Ascending aorta (tissue), 2 donors: ENCODE data around the gene DNAJC25. TPM values are rescaled to one million over a fixed set of nuclear protein-coding genes. Genes with fewer than 3 reads are reported as not detected.

ENCODE experiments used
- DNase-seq, 2 donors: peaks; one replicate each; pipeline ENCODE4 v3.0.0-alpha.2; 2019; ENCODE audit warnings: low spot score in 2 of 2
- H3K27ac ChIP-seq, 2 donors: fragments of 200-600 bp; sonication (generic); one replicate each; pipeline ENCODE4 v1.5.1; 2016 to 2017; ENCODE audit warnings: mild to moderate bottlenecking in 1 of 2
- H3K27me3 ChIP-seq: fragments of 200-600 bp; sonication (generic); one replicate; pipeline ENCODE4 v1.5.1; 2017
- H3K36me3 ChIP-seq, 2 donors: fragments of 200-600 bp; sonication (generic); one replicate each; pipeline ENCODE4 v1.5.1; 2016
- H3K4me1 ChIP-seq, 2 donors: fragments of 200-600 bp; sonication (generic); one replicate each; pipeline ENCODE4 v1.5.1; 2016 to 2017; ENCODE audit warnings: mild to moderate bottlenecking in 1 of 2
- H3K4me3 ChIP-seq, 2 donors: fragments of 200-600 bp; sonication (generic); one replicate each; pipeline ENCODE4 v1.5.1; 2016 to 2017; ENCODE audit warnings: mild to moderate bottlenecking in 1 of 2
- H3K9me3 ChIP-seq, 2 donors: fragments of 200-600 bp; sonication (generic); one replicate each; pipeline ENCODE4 v1.5.1; 2016
- intact Hi-C: fragments of 100-400 bp; cut with DNase I; formaldehyde crosslinking; loops from one replicate; pipeline ENCODE4 v1.15.1; 2023
- total RNA-seq: library from RNA; depleted of rRNA; stranded (reverse); fragments of >200 nt; gene quantifications from one replicate; pipeline ENCODE4 v1.1.0, GENCODE V29; 2016
- TF ChIP-seq, protein P1 (sequence below), 3 experiments: fragments of 200-600 bp in 2 of 3; fragments of 450-650 bp in 1 of 3; sonication (generic) in 2 of 3; IDR thresholded peaks; one replicate each; pipeline ENCODE4 v1.5.1; 2016 to 2019; ENCODE audit warnings: antibody characterized with exemption in 3 of 3, mild to moderate bottlenecking in 1 of 3, moderate library complexity in 1 of 3

DNAJC25 gene
- total RNA-seq, 1 donor from 2014 or later = 2.2 TPM

- TF ChIP-seq, protein P1, sequence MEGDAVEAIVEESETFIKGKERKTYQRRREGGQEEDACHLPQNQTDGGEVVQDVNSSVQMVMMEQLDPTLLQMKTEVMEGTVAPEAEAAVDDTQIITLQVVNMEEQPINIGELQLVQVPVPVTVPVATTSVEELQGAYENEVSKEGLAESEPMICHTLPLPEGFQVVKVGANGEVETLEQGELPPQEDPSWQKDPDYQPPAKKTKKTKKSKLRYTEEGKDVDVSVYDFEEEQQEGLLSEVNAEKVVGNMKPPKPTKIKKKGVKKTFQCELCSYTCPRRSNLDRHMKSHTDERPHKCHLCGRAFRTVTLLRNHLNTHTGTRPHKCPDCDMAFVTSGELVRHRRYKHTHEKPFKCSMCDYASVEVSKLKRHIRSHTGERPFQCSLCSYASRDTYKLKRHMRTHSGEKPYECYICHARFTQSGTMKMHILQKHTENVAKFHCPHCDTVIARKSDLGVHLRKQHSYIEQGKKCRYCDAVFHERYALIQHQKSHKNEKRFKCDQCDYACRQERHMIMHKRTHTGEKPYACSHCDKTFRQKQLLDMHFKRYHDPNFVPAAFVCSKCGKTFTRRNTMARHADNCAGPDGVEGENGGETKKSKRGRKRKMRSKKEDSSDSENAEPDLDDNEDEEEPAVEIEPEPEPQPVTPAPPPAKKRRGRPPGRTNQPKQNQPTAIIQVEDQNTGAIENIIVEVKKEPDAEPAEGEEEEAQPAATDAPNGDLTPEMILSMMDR (IDR thresholded peaks at IDR 0.05) = no peak
- no peaks in the 10 kb centered on the region for H3K4me1 ChIP-seq
- H3K9me3 ChIP-seq = no peaks in the 10 kb centered on the region
- no peak overlapping the region for H3K27ac ChIP-seq
- intact Hi-C loops = no loop called here
- no peaks in the 10 kb centered on the region for H3K27me3 ChIP-seq
- no peak for DNase-seq
- H3K4me3 ChIP-seq = no peak overlapping the region
- peaks cover 3 to 19% of the 10 kb centered on the region in 2 donors for H3K36me3 ChIP-seq
Measured at GRCh38 chr9:111648066-111648465, 16.9 kb downstream of the DNAJC25 start.

DNA sequence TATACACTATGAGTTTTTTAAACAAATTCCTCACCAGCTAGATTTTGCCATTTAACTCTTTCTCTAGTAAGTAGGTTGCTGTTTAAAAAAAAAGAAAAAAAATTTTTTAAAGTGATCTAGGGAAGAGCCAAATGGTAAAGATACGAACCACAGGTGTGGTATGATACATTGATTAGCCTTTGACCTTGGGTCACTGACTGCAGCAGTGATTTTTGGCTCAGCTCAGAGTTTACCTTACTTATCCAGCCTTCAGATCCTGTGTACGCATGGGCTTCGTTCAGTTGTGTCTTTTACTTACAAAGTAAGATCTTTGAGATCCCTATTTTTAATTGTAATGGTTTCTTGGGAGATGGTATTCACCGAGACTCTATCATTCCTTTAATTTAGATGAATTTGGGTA is 17.9 kb downstream of the DNAJC25 start:
- no peak for DNase-seq
- H3K27ac ChIP-seq = no peak overlapping the region
- H3K9me3 ChIP-seq = no peaks in the 10 kb centered on the region
- TF ChIP-seq, protein P1 (IDR thresholded peaks at IDR 0.05) = no peak
- H3K36me3 ChIP-seq = peaks cover 3 to 25% of the 10 kb centered on the region in 2 donors
- H3K4me3 ChIP-seq = no peak overlapping the region
- intact Hi-C loops = no loop called here
- no peaks in the 10 kb centered on the region for H3K27me3 ChIP-seq
- no peaks in the 10 kb centered on the region for H3K4me1 ChIP-seq

GRCh38 chr9:111657051-111657450 is 25.9 kb downstream of the DNAJC25 start:
- intact Hi-C loops = no loop called here

GRCh38 chr9:111658943-111659342 is 27.8 kb downstream of the DNAJC25 start:
- Histone ChIP-seq H3K9me3 (no peaks in the 10 kb centered on the region), H3K27me3 (no peaks in the 10 kb centered on the region), H3K36me3 (peaks cover 0 to 8% of the 10 kb centered on the region in 2 donors), H3K4me1 (peaks cover 0 to 6% of the 10 kb centered on the region in 2 donors), H3K4me3 (no peak overlapping the region), H3K27ac (no peak overlapping the region)
- TF ChIP-seq, protein P1 (IDR thresholded peaks at IDR 0.05) = no peak
- intact Hi-C loops = no loop called here
- no peak for DNase-seq

More at GRCh38 chr9:111657051-111657450, 25.9 kb downstream of the DNAJC25 start:
- Histone ChIP-seq H3K36me3 (peaks cover 0 to 14% of the 10 kb centered on the region in 2 donors), H3K27me3 (no peaks in the 10 kb centered on the region), H3K27ac (no peak overlapping the region), H3K4me3 (no peak overlapping the region), H3K4me1 (no peaks in the 10 kb centered on the region), H3K9me3 (no peaks in the 10 kb centered on the region)
- no peak for DNase-seq
- TF ChIP-seq, protein P1 (IDR thresholded peaks at IDR 0.05) = no peak

DNA sequence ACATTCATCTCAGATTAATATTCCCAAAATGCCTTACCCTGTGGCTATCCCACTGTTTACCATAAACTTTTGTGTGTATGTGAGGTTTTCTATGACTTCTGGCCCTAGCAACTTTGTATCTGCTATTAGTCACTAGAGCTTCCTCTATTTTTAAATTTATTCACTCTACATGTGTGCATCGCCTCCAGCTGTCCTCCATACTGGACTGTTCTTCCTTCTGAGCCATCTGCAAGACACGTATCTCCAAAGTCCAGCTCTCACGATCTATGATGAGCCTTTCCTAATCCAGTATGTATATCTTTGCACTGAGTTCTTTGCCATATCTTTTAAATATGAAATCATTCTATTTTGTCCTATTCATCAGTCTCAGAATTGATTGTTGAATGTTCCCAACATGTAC is 28.6 kb downstream of the DNAJC25 start:
- Histone ChIP-seq H3K36me3 (peaks cover 0 to under 1% of the 10 kb centered on the region in 2 donors), H3K27me3 (no peaks in the 10 kb centered on the region), H3K27ac (no peak overlapping the region), H3K9me3 (no peaks in the 10 kb centered on the region), H3K4me3 (no peak overlapping the region), H3K4me1 (peaks cover 0 to 6% of the 10 kb centered on the region in 2 donors)
- DNase-seq = no peak
- TF ChIP-seq, protein P1 (IDR thresholded peaks at IDR 0.05) = no peak
- intact Hi-C loops = loop anchor here (2.0 kb wide), 1 partner anchor 61 kb away; the partner anchor contains the start of gene PTGR1
